Endothelial cell (in vitro differentiated cells): ENCODE data around the gene COQ9. TPM values are rescaled to one million over a fixed set of nuclear protein-coding genes. Genes with fewer than 3 reads are reported as not detected.

Experiments used
- DNase-seq: peaks from one replicate; pipeline ENCODE4 v3.0.0; 2021; ENCODE audit warnings: low spot score
- H3K27ac Mint-ChIP-seq: one replicate; pipeline ENCODE4 v1.8.0; 2021; ENCODE audit warnings: mixed read lengths, inconsistent platforms; ENCODE audit not compliant: unreplicated experiment
- H3K27me3 Mint-ChIP-seq: one replicate; pipeline ENCODE4 v1.8.0; 2021; ENCODE audit warnings: mild to moderate bottlenecking, moderate library complexity, mixed read lengths, inconsistent platforms; ENCODE audit not compliant: unreplicated experiment
- H3K36me3 Mint-ChIP-seq: one replicate; pipeline ENCODE4 v1.8.0; 2021; ENCODE audit warnings: mild to moderate bottlenecking, low read depth, mixed read lengths, inconsistent platforms; ENCODE audit not compliant: unreplicated experiment
- H3K4me1 Mint-ChIP-seq: one replicate; pipeline ENCODE4 v1.8.0; 2021; ENCODE audit warnings: mild to moderate bottlenecking, mixed read lengths, inconsistent platforms; ENCODE audit not compliant: unreplicated experiment
- H3K4me3 Mint-ChIP-seq: one replicate; pipeline ENCODE4 v1.8.0; 2021; ENCODE audit warnings: mild to moderate bottlenecking, mixed read lengths, inconsistent platforms; ENCODE audit not compliant: unreplicated experiment
- H3K9me3 Mint-ChIP-seq: one replicate; pipeline ENCODE4 v1.8.0; 2021; ENCODE audit warnings: mixed read lengths, inconsistent platforms; ENCODE audit not compliant: unreplicated experiment
- total RNA-seq: library from RNA; stranded (reverse); fragmentation: NEBNext Ultra II Directional; extraction: Animal tissue kit (Norgen Biotek cat#: 25700); gene quantifications from one replicate; pipeline ENCODE4 v1.2.1, GENCODE V29; 2021; ENCODE audit not compliant: unreplicated experiment
- TF ChIP-seq, protein P1 (sequence below): fragments of 200-600 bp; sonication (generic); IDR thresholded peaks from one replicate; pipeline ENCODE4 v1.5.0; 2021; ENCODE audit warnings: antibody characterized with exemption; ENCODE audit not compliant: unreplicated experiment

Gene COQ9
- total RNA-seq, 1 donor from 2014 or later: 23.1 TPM

DNA sequence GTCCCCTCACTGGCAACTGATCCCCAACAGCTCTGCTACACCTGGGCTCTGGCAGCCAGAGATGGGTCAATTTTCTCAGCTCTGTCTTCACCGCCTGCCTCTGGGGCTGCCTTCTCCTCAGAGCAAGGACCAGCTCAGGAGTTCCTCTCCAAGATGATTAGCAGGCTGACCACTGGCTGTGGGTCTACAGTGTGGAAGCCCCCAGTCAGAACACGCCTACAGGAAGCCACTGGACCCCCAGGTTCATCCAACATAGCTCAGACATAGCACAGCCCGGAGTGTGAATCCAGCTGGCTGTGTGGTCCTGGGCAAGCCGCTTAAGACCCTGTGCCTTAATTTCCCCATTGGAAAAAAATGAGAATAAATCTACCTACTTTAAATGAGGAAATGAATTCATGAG lies 34.1 kb downstream of the COQ9 start:
- peaks cover 5% of the 10 kb centered on the region for H3K36me3 Mint-ChIP-seq
- TF ChIP-seq, protein P1, sequence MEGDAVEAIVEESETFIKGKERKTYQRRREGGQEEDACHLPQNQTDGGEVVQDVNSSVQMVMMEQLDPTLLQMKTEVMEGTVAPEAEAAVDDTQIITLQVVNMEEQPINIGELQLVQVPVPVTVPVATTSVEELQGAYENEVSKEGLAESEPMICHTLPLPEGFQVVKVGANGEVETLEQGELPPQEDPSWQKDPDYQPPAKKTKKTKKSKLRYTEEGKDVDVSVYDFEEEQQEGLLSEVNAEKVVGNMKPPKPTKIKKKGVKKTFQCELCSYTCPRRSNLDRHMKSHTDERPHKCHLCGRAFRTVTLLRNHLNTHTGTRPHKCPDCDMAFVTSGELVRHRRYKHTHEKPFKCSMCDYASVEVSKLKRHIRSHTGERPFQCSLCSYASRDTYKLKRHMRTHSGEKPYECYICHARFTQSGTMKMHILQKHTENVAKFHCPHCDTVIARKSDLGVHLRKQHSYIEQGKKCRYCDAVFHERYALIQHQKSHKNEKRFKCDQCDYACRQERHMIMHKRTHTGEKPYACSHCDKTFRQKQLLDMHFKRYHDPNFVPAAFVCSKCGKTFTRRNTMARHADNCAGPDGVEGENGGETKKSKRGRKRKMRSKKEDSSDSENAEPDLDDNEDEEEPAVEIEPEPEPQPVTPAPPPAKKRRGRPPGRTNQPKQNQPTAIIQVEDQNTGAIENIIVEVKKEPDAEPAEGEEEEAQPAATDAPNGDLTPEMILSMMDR: no peak
- no peak overlapping the region for H3K4me3 Mint-ChIP-seq
- H3K27me3 Mint-ChIP-seq: peaks cover 15% of the 10 kb centered on the region
- DNase-seq: no peak
- H3K9me3 Mint-ChIP-seq: no peaks in the 10 kb centered on the region
- no peak overlapping the region for H3K27ac Mint-ChIP-seq
- peaks cover 34% of the 10 kb centered on the region for H3K4me1 Mint-ChIP-seq

DNA sequence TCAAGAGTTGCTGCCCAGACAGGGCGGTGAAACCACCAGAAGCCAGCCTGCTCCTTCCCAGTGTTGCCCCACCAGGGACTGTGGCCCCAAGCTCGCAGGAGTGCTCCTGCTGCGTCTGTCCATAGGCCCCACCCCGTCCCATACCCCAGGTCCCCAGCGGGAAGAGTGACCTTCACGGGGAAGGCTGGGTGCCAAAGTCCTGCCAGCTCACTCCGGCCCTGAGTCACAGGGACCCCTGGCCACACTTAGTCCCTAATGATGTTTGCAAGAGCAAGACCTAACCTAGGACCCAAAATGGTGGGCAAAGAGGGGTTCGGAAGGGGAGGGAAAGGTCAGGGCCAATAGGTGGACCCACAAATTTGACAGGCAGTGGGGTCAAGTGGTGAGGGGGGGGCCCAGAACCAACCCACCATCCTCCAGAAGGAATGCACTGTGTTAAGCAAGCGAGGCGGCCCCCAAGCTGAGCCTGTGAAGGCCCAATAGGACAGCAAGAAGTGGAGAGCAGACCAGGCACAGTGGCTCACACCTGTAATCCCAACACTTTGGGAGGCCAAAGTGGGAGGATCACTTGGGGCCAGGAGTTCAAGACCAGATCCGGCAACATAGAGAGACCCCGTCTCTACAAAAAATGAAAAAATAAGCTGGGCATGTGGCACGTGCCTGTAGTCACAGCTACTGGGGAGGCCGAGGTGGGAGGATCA lies 35.7 kb downstream of the COQ9 start:
- TF ChIP-seq, protein P1: no peak
- no peaks in the 10 kb centered on the region for H3K9me3 Mint-ChIP-seq
- no peak overlapping the region for H3K27ac Mint-ChIP-seq
- H3K4me1 Mint-ChIP-seq: peaks cover 32% of the 10 kb centered on the region
- peak overlapping the region; percentile 47 for H3K4me3 Mint-ChIP-seq
- H3K27me3 Mint-ChIP-seq: peaks cover 15% of the 10 kb centered on the region
- DNase-seq: no peak
- H3K36me3 Mint-ChIP-seq: peaks cover 5% of the 10 kb centered on the region

DNA sequence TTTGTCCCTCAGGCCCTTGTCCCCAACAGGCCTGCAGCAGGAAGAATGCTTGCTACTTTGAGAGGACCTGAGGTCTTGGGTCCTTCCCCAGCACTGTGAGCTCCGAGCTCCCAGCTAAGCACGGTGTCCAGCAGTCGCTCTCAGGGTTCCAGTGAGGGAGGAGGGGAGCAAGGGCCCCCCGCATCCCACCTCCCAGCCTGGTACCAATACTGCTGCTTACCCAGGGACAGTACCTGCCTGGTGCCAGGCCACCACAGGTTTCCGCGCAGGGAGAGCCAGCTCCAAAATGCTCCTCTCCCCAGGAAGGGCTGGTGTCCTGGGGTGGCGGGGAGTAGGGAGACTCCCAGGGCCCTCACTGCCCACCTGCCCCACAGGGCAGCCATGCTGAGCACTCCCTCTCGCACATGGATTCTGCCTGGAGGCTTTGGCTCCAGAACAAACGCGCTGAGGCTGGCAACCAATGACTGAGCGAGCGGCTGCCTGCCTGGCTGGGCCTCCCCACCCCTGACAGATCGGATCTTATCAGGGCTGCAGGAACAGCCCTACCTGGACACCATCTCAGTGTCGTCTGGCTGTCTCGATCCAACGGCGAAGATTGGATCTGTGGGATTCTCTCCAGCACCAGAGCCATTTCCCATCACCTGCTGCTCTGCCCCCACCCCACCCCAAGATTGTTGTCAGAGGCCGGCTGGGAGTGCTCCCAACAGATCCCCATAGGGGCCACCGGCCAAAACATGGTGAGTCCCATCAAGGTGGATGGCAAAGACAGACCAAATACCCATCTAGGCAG lies 36.6 kb downstream of the COQ9 start:
- DNase-seq: no peak
- Mint-ChIP-seq H3K27me3 (peaks cover 12% of the 10 kb centered on the region), H3K27ac (no peak overlapping the region), H3K4me1 (peaks cover 23% of the 10 kb centered on the region), H3K9me3 (no peaks in the 10 kb centered on the region), H3K36me3 (no peaks in the 10 kb centered on the region), H3K4me3 (no peak overlapping the region)
- TF ChIP-seq, protein P1: no peak

DNA sequence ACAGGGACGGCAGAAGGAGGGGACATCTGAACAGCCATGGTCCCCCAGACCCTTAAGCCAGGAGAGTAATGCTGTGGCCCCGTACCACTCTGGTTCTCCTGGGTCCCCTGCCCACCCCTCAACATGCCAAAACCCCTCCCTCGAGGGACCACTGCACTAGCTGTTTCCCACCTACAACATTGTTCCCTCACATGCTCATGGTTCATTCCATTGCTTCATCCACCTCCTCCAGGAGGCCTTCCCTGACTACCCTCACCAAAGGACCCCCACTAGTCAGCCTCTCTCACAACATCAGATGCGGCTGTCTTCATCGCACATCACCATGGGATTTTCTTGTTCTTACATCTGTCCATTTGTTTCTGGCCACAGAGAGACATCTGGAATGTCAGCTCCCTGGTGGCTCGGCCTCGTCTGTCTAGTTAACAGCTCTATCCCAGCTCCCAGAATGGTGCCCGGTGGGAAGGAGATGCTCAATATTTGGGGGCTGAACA lies 37.3 kb downstream of the COQ9 start:
- peaks cover 20% of the 10 kb centered on the region for H3K4me1 Mint-ChIP-seq
- H3K9me3 Mint-ChIP-seq: no peaks in the 10 kb centered on the region
- no peak overlapping the region for H3K4me3 Mint-ChIP-seq
- TF ChIP-seq, protein P1: no peak
- peak overlapping the region; percentile 0 for H3K27ac Mint-ChIP-seq
- DNase-seq: no peak
- no peaks in the 10 kb centered on the region for H3K36me3 Mint-ChIP-seq
- H3K27me3 Mint-ChIP-seq: peaks cover 12% of the 10 kb centered on the region
